Activated gamma-delta T cell treated with Interleukin-2 at 50 U/mL for 16 hours (primary cell): ENCODE measurements around the gene NCOA7.
A peak's percentile ranks its signal among the peaks of the same experiment; 100 is the strongest.

Source experiments
- DNase-seq: peaks from one replicate; pipeline ENCODE4 v3.0.0-alpha.2; 2020

NCOA7 gene

GRCh38 chr6:125790358-125791150 is at the start of gene NCOA7:
Gene NCOA7 (plus strand): TSS chr6:125790960. CDS start chr6:125815355, 24,395 bp downstream.
- peak; percentile 77 for DNase-seq

- no peak for DNase-seq
Measured at GRCh38 chr6:125741336-125741735, 49.4 kb upstream of the NCOA7 start.

- no peak for DNase-seq
Measured at GRCh38 chr6:125742024-125742423, 48.7 kb upstream of the NCOA7 start.

GRCh38 chr6:125742464-125743120 is 48.2 kb upstream of the NCOA7 start:
- no peak for DNase-seq

- no peak for DNase-seq
Measured at GRCh38 chr6:125743604-125744003, 47.2 kb upstream of the NCOA7 start.

- no peak for DNase-seq
Measured at GRCh38 chr6:125745281-125746018, 45.3 kb upstream of the NCOA7 start.

GRCh38 chr6:125746019-125746414 is 44.7 kb upstream of the NCOA7 start:
- no peak for DNase-seq

GRCh38 chr6:125746731-125747588 is 43.8 kb upstream of the NCOA7 start:
- peak; percentile 63 for DNase-seq

GRCh38 chr6:125747589-125748405 is 43.0 kb upstream of the NCOA7 start:
- DNase-seq, result no peak

- DNase-seq, result no peak
Measured at GRCh38 chr6:125748406-125749172, 42.2 kb upstream of the NCOA7 start.

- DNase-seq, result peak; percentile 74
Measured at GRCh38 chr6:125749173-125749864, 41.4 kb upstream of the NCOA7 start, which contains the start of gene HEY2. Gene HEY2 (plus strand): TSS chr6:125749632. CDS start chr6:125749777, 145 bp downstream.

GRCh38 chr6:125749865-125750691 is 40.7 kb upstream of the NCOA7 start:
- DNase-seq, result no peak

GRCh38 chr6:125750692-125751333 is 39.9 kb upstream of the NCOA7 start:
- DNase-seq, result no peak

- no peak for DNase-seq
Measured at GRCh38 chr6:125751334-125751916, 39.3 kb upstream of the NCOA7 start.

GRCh38 chr6:125752773-125753172 is 38.0 kb upstream of the NCOA7 start:
- DNase-seq, result no peak

- no peak for DNase-seq
Measured at GRCh38 chr6:125753218-125753936, 37.4 kb upstream of the NCOA7 start.

- DNase-seq, result no peak
Measured at GRCh38 chr6:125753937-125754259, 36.9 kb upstream of the NCOA7 start.

GRCh38 chr6:125754566-125754965 is 36.2 kb upstream of the NCOA7 start:
- no peak for DNase-seq
